GM23248 (cell line): ENCODE data around the gene OR52E4. TPM values are rescaled to one million over a fixed set of nuclear protein-coding genes. Genes with fewer than 3 reads are reported as not detected.

Experiments used
- DNase-seq: peaks from one replicate; pipeline ENCODE4 v3.0.0-alpha.2; 2015
- H2AFZ ChIP-seq: fragments of 200-600 bp; sonication (generic); 2 replicates; pipeline ENCODE4 v1.6.1; 2016; ENCODE audit warnings: antibody characterized with exemption
- H3F3A ChIP-seq: fragments of 200-600 bp; sonication (generic); 2 replicates; pipeline ENCODE4 v1.6.1; 2016; ENCODE audit warnings: mild to moderate bottlenecking, antibody characterized with exemption, mixed run types; ENCODE audit not compliant: insufficient read depth
- H3K27ac ChIP-seq: fragments of 200-600 bp; sonication (generic); 2 replicates; pipeline ENCODE4 v1.5.1; 2016; ENCODE audit warnings: mild to moderate bottlenecking
- H3K27me3 ChIP-seq: fragments of 200-600 bp; sonication (generic); replicated peaks from 2 replicates; pipeline ENCODE4 v1.6.1; 2016; ENCODE audit warnings: mild to moderate bottlenecking; ENCODE audit not compliant: insufficient read depth
- H3K36me3 ChIP-seq: fragments of 200-600 bp; sonication (generic); 2 replicates; pipeline ENCODE4 v1.6.1; 2016; ENCODE audit warnings: low read depth, mild to moderate bottlenecking
- H3K4me1 ChIP-seq: fragments of 200-600 bp; sonication (generic); 2 replicates; pipeline ENCODE4 v1.6.1; 2016; ENCODE audit warnings: mild to moderate bottlenecking; ENCODE audit not compliant: insufficient read depth
- H3K4me2 ChIP-seq: fragments of 200-600 bp; sonication (generic); one replicate; pipeline ENCODE4 v1.6.1; 2016; ENCODE audit warnings: mild to moderate bottlenecking; ENCODE audit not compliant: unreplicated experiment
- H3K4me3 ChIP-seq: fragments of 200-600 bp; sonication (generic); 2 replicates; pipeline ENCODE4 v1.5.1; 2016; ENCODE audit warnings: mild to moderate bottlenecking
- H3K79me2 ChIP-seq: fragments of 200-600 bp; sonication (generic); 2 replicates; pipeline ENCODE4 v1.6.1; 2016; ENCODE audit warnings: mild to moderate bottlenecking; ENCODE audit not compliant: insufficient read depth
- H3K9ac ChIP-seq: fragments of 200-600 bp; sonication (generic); 2 replicates; pipeline ENCODE4 v1.6.1; 2016; ENCODE audit warnings: mild to moderate bottlenecking
- H3K9me2 ChIP-seq: fragments of 200-600 bp; sonication (generic); 2 replicates; pipeline ENCODE4 v1.6.1; 2016; ENCODE audit warnings: mixed run types, mild to moderate bottlenecking, moderate library complexity; ENCODE audit not compliant: insufficient read depth
- H3K9me3 ChIP-seq: fragments of 200-600 bp; sonication (generic); one replicate; pipeline ENCODE4 v1.6.1; 2017; ENCODE audit warnings: low read depth
- H4K20me1 ChIP-seq: fragments of 200-600 bp; sonication (generic); 2 replicates; pipeline ENCODE4 v1.6.0; 2016; ENCODE audit not compliant: insufficient read depth
- EZH2 ChIP-seq: fragments of 200-600 bp; sonication (generic); IDR thresholded peaks from 2 replicates; pipeline ENCODE4 v1.6.1; 2018; ENCODE audit warnings: antibody characterized with exemption, mild to moderate bottlenecking; ENCODE audit not compliant: insufficient read depth, poor library complexity, severe bottlenecking
- EZH2phosphoT487 ChIP-seq: fragments of 200-600 bp; sonication (generic); IDR thresholded peaks from 2 replicates; pipeline ENCODE4 v1.6.1; 2018; ENCODE audit warnings: antibody characterized with exemption, moderate library complexity, mild to moderate bottlenecking, low read depth; ENCODE audit not compliant: insufficient read depth
- WGBS, 2 experiments: methylation state at CpG; one replicate each; pipeline ENCODE4 v1.1.6; 2015 to 2017; ENCODE audit warnings: low lambda C conversion rate in 2 of 2, low coverage in 1 of 2; ENCODE audit errors: missing lambda C conversion rate in 2 of 2; 5-methylcytosine and 5-hydroxymethylcytosine counted together
- in situ Hi-C: fragments of 300-500 bp; cut with MboI; formaldehyde crosslinking; loops from 2 replicates; pipeline ENCODE4 v1.15.0; 2020
- polyA plus RNA-seq: library from polyadenylated mRNA; unstranded; fragments of >200 nt; fragmentation: Nextera tagmentation; extraction: Ambion mirVana; gene quantifications from 2 replicates; pipeline ENCODE4 v1.2.1, GENCODE V29; 2016
- total RNA-seq: library from RNA; depleted of rRNA; stranded (reverse); fragments of >200 nt; shearing (Covaris generic); gene quantifications from 2 replicates; pipeline ENCODE4 v1.2.3, GENCODE V29; 2014

Gene OR52E4
- total and polyA plus RNA-seq, 2 experiments from 2014 or later = not detected

- 71 to 82% methylated on average over 3 of the region's 3 CpGs for WGBS, 2 experiments
- Histone ChIP-seq H3K9me2 (no peaks in the 10 kb centered on the region), H3K79me2 (no peaks in the 10 kb centered on the region), H3K27me3 (no peaks in the 10 kb centered on the region), H3K9me3 (no peaks in the 10 kb centered on the region), H3K4me2 (no peak within 1 kb of the TSS), H3K4me3 (no peak within 1 kb of the TSS), H2AFZ (no peak within 1 kb of the TSS), H3K36me3 (no peaks in the 10 kb centered on the region), H3F3A (no peaks in the 10 kb centered on the region), H3K27ac (no peak within 1 kb of the TSS), H4K20me1 (no peaks in the 10 kb centered on the region), H3K4me1 (no peaks in the 10 kb centered on the region), H3K9ac (no peak within 1 kb of the TSS)
- TF ChIP-seq EZH2phosphoT487 (no peak), EZH2 (no peak)
- in situ Hi-C loops = no loop called here
- DNase-seq = no peak
Measured at GRCh38 chr11:5892908-5893307, 12.5 kb downstream of the OR52E4 start, which contains the start of gene OR52E5. TSS of gene OR52E5 (plus strand) at chr11:5893208. CDS start at chr11:5900777, 7,569 bp downstream.

GRCh38 chr11:5899534-5899933 is 19.1 kb downstream of the OR52E4 start:
- H3K4me1 ChIP-seq = no peaks in the 10 kb centered on the region
- no peak overlapping the region for H3K4me3 ChIP-seq
- 40 to 41% methylated on average over 2 of the region's 2 CpGs for WGBS, 2 experiments
- no peak for TF ChIP-seq EZH2phosphoT487
- H3K79me2 ChIP-seq = no peaks in the 10 kb centered on the region
- H3K36me3 ChIP-seq = no peaks in the 10 kb centered on the region
- H3K9ac ChIP-seq = no peak overlapping the region
- no peaks in the 10 kb centered on the region for H3K9me3 ChIP-seq
- no peaks in the 10 kb centered on the region for H4K20me1 ChIP-seq
- no peaks in the 10 kb centered on the region for H3F3A ChIP-seq
- H3K9me2 ChIP-seq = no peaks in the 10 kb centered on the region
- in situ Hi-C loops = no loop called here
- DNase-seq = no peak
- H3K4me2 ChIP-seq = no peak overlapping the region
- H2AFZ ChIP-seq = no peak overlapping the region
- no peaks in the 10 kb centered on the region for H3K27me3 ChIP-seq
- H3K27ac ChIP-seq = no peak overlapping the region

- Histone ChIP-seq H3K4me1 (no peaks in the 10 kb centered on the region), H3K27me3 (no peaks in the 10 kb centered on the region), H3K9ac (no peak overlapping the region), H3K9me2 (no peaks in the 10 kb centered on the region), H3K36me3 (no peaks in the 10 kb centered on the region), H3K4me2 (no peak overlapping the region), H3K79me2 (no peaks in the 10 kb centered on the region), H4K20me1 (no peaks in the 10 kb centered on the region), H3K4me3 (no peak overlapping the region), H3F3A (no peaks in the 10 kb centered on the region), H2AFZ (no peak overlapping the region), H3K27ac (no peak overlapping the region), H3K9me3 (no peaks in the 10 kb centered on the region)
- WGBS, 2 experiments = 17 to 24% methylated on average over 2 of the region's 2 CpGs
- no peak for DNase-seq
- in situ Hi-C loops = no loop called here
- TF ChIP-seq EZH2phosphoT487 (no peak), EZH2 (no peak)
Measured at GRCh38 chr11:5910540-5910939, 30.1 kb downstream of the OR52E4 start.

GRCh38 chr11:5922749-5923426 is 42.5 kb downstream of the OR52E4 start:
- WGBS, 2 experiments = 12 to 14% methylated on average over 2 of the region's 2 CpGs
- Histone ChIP-seq H2AFZ (no peak overlapping the region), H3K9me3 (no peaks in the 10 kb centered on the region), H3K36me3 (no peaks in the 10 kb centered on the region), H3K27me3 (no peaks in the 10 kb centered on the region), H3K4me1 (no peaks in the 10 kb centered on the region), H4K20me1 (no peaks in the 10 kb centered on the region), H3K27ac (no peak overlapping the region), H3K4me2 (no peak overlapping the region), H3F3A (no peaks in the 10 kb centered on the region), H3K4me3 (no peak overlapping the region), H3K9me2 (no peaks in the 10 kb centered on the region), H3K79me2 (no peaks in the 10 kb centered on the region), H3K9ac (no peak overlapping the region)
- no peak for TF ChIP-seq EZH2phosphoT487
- TF ChIP-seq EZH2 = no peak
- in situ Hi-C loops = no loop called here
- DNase-seq = peak; percentile 19

GRCh38 chr11:5923427-5923776 is 43.0 kb downstream of the OR52E4 start:
- no peak for TF ChIP-seq EZH2
- no peak for TF ChIP-seq EZH2phosphoT487
- H3K9me3 ChIP-seq = no peaks in the 10 kb centered on the region
- H4K20me1 ChIP-seq = no peaks in the 10 kb centered on the region
- H3K4me1 ChIP-seq = no peaks in the 10 kb centered on the region
- no peak overlapping the region for H2AFZ ChIP-seq
- no peaks in the 10 kb centered on the region for H3K79me2 ChIP-seq
- DNase-seq = no peak
- no peaks in the 10 kb centered on the region for H3K27me3 ChIP-seq
- in situ Hi-C loops = no loop called here
- H3K4me3 ChIP-seq = no peak overlapping the region
- no peak overlapping the region for H3K9ac ChIP-seq
- H3F3A ChIP-seq = no peaks in the 10 kb centered on the region
- no peak overlapping the region for H3K4me2 ChIP-seq
- no peaks in the 10 kb centered on the region for H3K9me2 ChIP-seq
- no peaks in the 10 kb centered on the region for H3K36me3 ChIP-seq
- H3K27ac ChIP-seq = no peak overlapping the region
